SJCRH30 (cell line): Measurements from ENCODE around the gene GADD45B. TPM values are rescaled to one million over a fixed set of nuclear protein-coding genes. Genes with fewer than 3 reads are reported as not detected.
A peak's percentile ranks its signal among the peaks of the same experiment; 100 is the strongest.

Experiments
- DNase-seq, 2 experiments: peaks; one replicate each; pipeline ENCODE4 v3.0.0-alpha.2; 2015 to 2020
- H3K27ac ChIP-seq: fragments of 250-450 bp; sonication (Bioruptor Pico); 2 replicates; pipeline ENCODE4 v1.5.1; 2020; ENCODE audit warnings: mild to moderate bottlenecking, moderate library complexity
- H3K27me3 ChIP-seq: fragments of 250-450 bp; sonication (Bioruptor Pico); 2 replicates; pipeline ENCODE4 v1.5.1; 2020; ENCODE audit warnings: mild to moderate bottlenecking, moderate library complexity
- H3K36me3 ChIP-seq: fragments of 250-450 bp; sonication (Bioruptor Pico); 2 replicates; pipeline ENCODE4 v1.5.1; 2020; ENCODE audit warnings: mild to moderate bottlenecking, moderate library complexity
- H3K4me1 ChIP-seq: fragments of 250-450 bp; sonication (Bioruptor Pico); 2 replicates; pipeline ENCODE4 v1.5.1; 2020; ENCODE audit warnings: mild to moderate bottlenecking, moderate library complexity
- H3K4me3 ChIP-seq: fragments of 250-450 bp; sonication (Bioruptor Pico); 2 replicates; pipeline ENCODE4 v1.5.1; 2020; ENCODE audit warnings: mild to moderate bottlenecking, moderate library complexity
- H3K9me3 ChIP-seq: fragments of 250-450 bp; sonication (Bioruptor Pico); replicated peaks from 2 replicates; pipeline ENCODE4 v1.5.1; 2020; ENCODE audit warnings: mild to moderate bottlenecking, moderate library complexity
- total RNA-seq: library from RNA; depleted of rRNA; stranded (reverse); fragments of >200 nt; shearing (Covaris generic); gene quantifications from 2 replicates; pipeline ENCODE4 v1.2.3, GENCODE V29; 2014

Gene GADD45B
- total RNA-seq, 1 experiment from 2014 or later = 2.8 TPM

GRCh38 chr19:2474232-2475017, 1.5 kb upstream of the GADD45B start:
- Histone ChIP-seq H3K4me1 (no peaks in the 10 kb centered on the region), H3K27me3 (no peaks in the 10 kb centered on the region), H3K4me3 (0 out of 2 replicates have a peak overlapping the region, but pooled peaks have one; percentile 2), H3K36me3 (no peaks in the 10 kb centered on the region), H3K9me3 (no peaks in the 10 kb centered on the region), H3K27ac (no peak overlapping the region)
- peak; percentile 85 to 86 for DNase-seq

GRCh38 chr19:2475018-2475701, 767 bp upstream of the GADD45B start:
- Histone ChIP-seq H3K36me3 (no peaks in the 10 kb centered on the region), H3K27ac (no peak overlapping the region), H3K9me3 (no peaks in the 10 kb centered on the region), H3K4me1 (no peaks in the 10 kb centered on the region), H3K4me3 (peak overlapping the region; percentile 76), H3K27me3 (no peaks in the 10 kb centered on the region)
- peak; percentile 38 to 45 for DNase-seq

- H3K27ac ChIP-seq = peak overlapping the region; percentile 37; the same call in 1 of the 2 replicates
- H3K4me1 ChIP-seq = no peaks in the 10 kb centered on the region
- H3K9me3 ChIP-seq = no peaks in the 10 kb centered on the region
- peak overlapping the region; percentile 76 for H3K4me3 ChIP-seq
- DNase-seq = peak; percentile 47 to 53
- no peaks in the 10 kb centered on the region for H3K36me3 ChIP-seq
- H3K27me3 ChIP-seq = no peaks in the 10 kb centered on the region
Measured at GRCh38 chr19:2476451-2477140, 669 bp downstream of the GADD45B start.

GRCh38 chr19:2477141-2477710, 1.3 kb downstream of the GADD45B start:
- no peaks in the 10 kb centered on the region for H3K36me3 ChIP-seq
- H3K4me1 ChIP-seq = no peaks in the 10 kb centered on the region
- H3K4me3 ChIP-seq = peak overlapping the region; percentile 76
- no peaks in the 10 kb centered on the region for H3K27me3 ChIP-seq
- DNase-seq = no peak
- H3K27ac ChIP-seq = no peak overlapping the region
- no peaks in the 10 kb centered on the region for H3K9me3 ChIP-seq

- no peak for DNase-seq
Measured at GRCh38 chr19:2477732-2478191, 1.8 kb downstream of the GADD45B start.

GRCh38 chr19:2478278-2478755, 2.4 kb downstream of the GADD45B start:
- no peak for DNase-seq
- Histone ChIP-seq H3K9me3 (no peaks in the 10 kb centered on the region), H3K4me3 (no peak overlapping the region), H3K4me1 (no peaks in the 10 kb centered on the region), H3K36me3 (no peaks in the 10 kb centered on the region), H3K27ac (no peak overlapping the region), H3K27me3 (no peaks in the 10 kb centered on the region)

More at GRCh38 chr19:2477732-2478191, 1.8 kb downstream of the GADD45B start:
- Histone ChIP-seq H3K27me3 (no peaks in the 10 kb centered on the region), H3K36me3 (no peaks in the 10 kb centered on the region), H3K27ac (no peak overlapping the region), H3K4me3 (no peak overlapping the region), H3K4me1 (no peaks in the 10 kb centered on the region), H3K9me3 (no peaks in the 10 kb centered on the region)

- no peaks in the 10 kb centered on the region for H3K4me1 ChIP-seq
- no peak overlapping the region for H3K27ac ChIP-seq
- no peaks in the 10 kb centered on the region for H3K36me3 ChIP-seq
- DNase-seq = no peak
- no peaks in the 10 kb centered on the region for H3K9me3 ChIP-seq
- no peak overlapping the region for H3K4me3 ChIP-seq
- H3K27me3 ChIP-seq = no peaks in the 10 kb centered on the region
Measured at GRCh38 chr19:2478756-2479555, 3.0 kb downstream of the GADD45B start.

- H3K9me3 ChIP-seq = no peaks in the 10 kb centered on the region
- no peak overlapping the region for H3K4me3 ChIP-seq
Measured at GRCh38 chr19:2479556-2480194, 3.7 kb downstream of the GADD45B start.

GRCh38 chr19:2481466-2481865, 5.5 kb downstream of the GADD45B start:
- no peaks in the 10 kb centered on the region for H3K4me1 ChIP-seq

More at GRCh38 chr19:2479556-2480194, 3.7 kb downstream of the GADD45B start:
- H3K4me1 ChIP-seq = no peaks in the 10 kb centered on the region
- no peaks in the 10 kb centered on the region for H3K36me3 ChIP-seq
- DNase-seq = no peak
- no peak overlapping the region for H3K27ac ChIP-seq
- H3K27me3 ChIP-seq = no peaks in the 10 kb centered on the region

GRCh38 chr19:2482354-2483038, 6.6 kb downstream of the GADD45B start:
- H3K4me1 ChIP-seq = no peaks in the 10 kb centered on the region
- H3K27me3 ChIP-seq = no peaks in the 10 kb centered on the region
- H3K4me3 ChIP-seq = no peak overlapping the region
- H3K9me3 ChIP-seq = no peaks in the 10 kb centered on the region
- H3K27ac ChIP-seq = no peak overlapping the region
- no peaks in the 10 kb centered on the region for H3K36me3 ChIP-seq
- DNase-seq = no peak

More at GRCh38 chr19:2481466-2481865, 5.5 kb downstream of the GADD45B start:
- H3K9me3 ChIP-seq = no peaks in the 10 kb centered on the region
- no peak overlapping the region for H3K27ac ChIP-seq
- H3K4me3 ChIP-seq = no peak overlapping the region
- no peaks in the 10 kb centered on the region for H3K27me3 ChIP-seq
- DNase-seq = no peak
- H3K36me3 ChIP-seq = no peaks in the 10 kb centered on the region

GRCh38 chr19:2483084-2483483, 7.2 kb downstream of the GADD45B start:
- H3K4me1 ChIP-seq = no peaks in the 10 kb centered on the region
- no peak overlapping the region for H3K4me3 ChIP-seq
- H3K9me3 ChIP-seq = no peaks in the 10 kb centered on the region
- no peaks in the 10 kb centered on the region for H3K27me3 ChIP-seq
- H3K27ac ChIP-seq = no peak overlapping the region
- H3K36me3 ChIP-seq = no peaks in the 10 kb centered on the region
- DNase-seq = no peak

- no peaks in the 10 kb centered on the region for H3K27me3 ChIP-seq
- H3K4me1 ChIP-seq = no peaks in the 10 kb centered on the region
- no peak for DNase-seq
- H3K27ac ChIP-seq = no peak overlapping the region
- no peak overlapping the region for H3K4me3 ChIP-seq
- no peaks in the 10 kb centered on the region for H3K36me3 ChIP-seq
- no peaks in the 10 kb centered on the region for H3K9me3 ChIP-seq
Measured at GRCh38 chr19:2483484-2484151, 7.7 kb downstream of the GADD45B start.
